GM18517 (cell line): ENCODE measurements around the gene BRAF.
"Not testable (repeated sequence)": the region's sequence is repeated elsewhere in the genome, so short reads cannot be mapped to it uniquely, and the experiment has no call there.

Experiments used
- ATAC-seq: cut with Tn5 transposase; IDR thresholded peaks from one replicate; pipeline ENCODE4 v1.9.1; 2021; ENCODE audit warnings: mild to moderate bottlenecking, moderate library complexity; ENCODE audit not compliant: unreplicated experiment

BRAF gene

GRCh38 chr7:140924821-140925421 is at the start of gene BRAF:
Gene BRAF (minus strand): TSS chr7:140924929. CDS start chr7:140924703, 226 bp downstream.
- peak; percentile 26 for ATAC-seq

GRCh38 chr7:140972876-140973829 is 48.4 kb upstream of the BRAF start:
- no peak for ATAC-seq

- no peak for ATAC-seq
Measured at GRCh38 chr7:140972344-140972743, 47.6 kb upstream of the BRAF start.

GRCh38 chr7:140967438-140967837 is 42.7 kb upstream of the BRAF start:
- no peak for ATAC-seq

GRCh38 chr7:140966561-140967233 is 42.0 kb upstream of the BRAF start:
- no peak for ATAC-seq

- ATAC-seq = no peak
Measured at GRCh38 chr7:140961117-140961516, 36.4 kb upstream of the BRAF start.

GRCh38 chr7:140956997-140957396 is 32.3 kb upstream of the BRAF start:
- not testable (repeated sequence) for ATAC-seq

GRCh38 chr7:140945940-140946339 is 21.2 kb upstream of the BRAF start:
- ATAC-seq = no peak

GRCh38 chr7:140942242-140942641 is 17.5 kb upstream of the BRAF start:
- ATAC-seq = not testable (repeated sequence)

GRCh38 chr7:140940898-140941297 is 16.2 kb upstream of the BRAF start:
- no peak for ATAC-seq

- no peak for ATAC-seq
Measured at GRCh38 chr7:140937702-140938264, 13.1 kb upstream of the BRAF start.

- ATAC-seq = no peak
Measured at GRCh38 chr7:140928491-140929309, 4.0 kb upstream of the BRAF start.

GRCh38 chr7:140927945-140928344 is 3.2 kb upstream of the BRAF start:
- not testable (repeated sequence) for ATAC-seq

GRCh38 chr7:140927351-140927750 is 2.6 kb upstream of the BRAF start:
- no peak for ATAC-seq

GRCh38 chr7:140926021-140926817 is 1.5 kb upstream of the BRAF start:
- ATAC-seq = no peak

GRCh38 chr7:140924019-140924820 is 509 bp downstream of the BRAF start:
- peak; percentile 92 for ATAC-seq

GRCh38 chr7:140923358-140924006 is 1.2 kb downstream of the BRAF start:
- peak; percentile 8 for ATAC-seq

GRCh38 chr7:140922741-140923345 is 1.9 kb downstream of the BRAF start:
- no peak for ATAC-seq
